Measurements from ENCODE around the gene FGGY.

FGGY gene

DNA sequence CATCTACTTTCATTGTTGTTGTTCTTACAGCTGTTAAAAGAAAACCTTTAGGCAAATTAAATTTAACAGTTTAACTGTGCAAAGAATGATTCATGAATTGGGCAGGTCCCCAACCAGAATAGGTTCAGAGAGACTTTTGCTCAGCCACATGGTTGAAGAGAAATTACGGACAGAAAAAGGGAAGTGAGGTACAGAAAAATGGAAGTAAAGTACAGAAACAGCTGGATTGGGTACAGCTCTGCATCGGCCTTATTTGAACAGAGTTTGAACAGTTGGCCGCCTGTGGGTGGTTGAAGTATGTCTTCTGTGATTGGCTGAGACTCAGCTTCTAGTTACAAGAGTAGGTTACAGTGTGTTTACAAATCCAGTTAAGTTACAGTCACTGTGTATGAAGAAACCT is 210.1 kb downstream of the FGGY start:
- TF ChIP-seq, protein P1, sequence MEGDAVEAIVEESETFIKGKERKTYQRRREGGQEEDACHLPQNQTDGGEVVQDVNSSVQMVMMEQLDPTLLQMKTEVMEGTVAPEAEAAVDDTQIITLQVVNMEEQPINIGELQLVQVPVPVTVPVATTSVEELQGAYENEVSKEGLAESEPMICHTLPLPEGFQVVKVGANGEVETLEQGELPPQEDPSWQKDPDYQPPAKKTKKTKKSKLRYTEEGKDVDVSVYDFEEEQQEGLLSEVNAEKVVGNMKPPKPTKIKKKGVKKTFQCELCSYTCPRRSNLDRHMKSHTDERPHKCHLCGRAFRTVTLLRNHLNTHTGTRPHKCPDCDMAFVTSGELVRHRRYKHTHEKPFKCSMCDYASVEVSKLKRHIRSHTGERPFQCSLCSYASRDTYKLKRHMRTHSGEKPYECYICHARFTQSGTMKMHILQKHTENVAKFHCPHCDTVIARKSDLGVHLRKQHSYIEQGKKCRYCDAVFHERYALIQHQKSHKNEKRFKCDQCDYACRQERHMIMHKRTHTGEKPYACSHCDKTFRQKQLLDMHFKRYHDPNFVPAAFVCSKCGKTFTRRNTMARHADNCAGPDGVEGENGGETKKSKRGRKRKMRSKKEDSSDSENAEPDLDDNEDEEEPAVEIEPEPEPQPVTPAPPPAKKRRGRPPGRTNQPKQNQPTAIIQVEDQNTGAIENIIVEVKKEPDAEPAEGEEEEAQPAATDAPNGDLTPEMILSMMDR (conservative IDR thresholded peaks at IDR 0.05; ENCODE audit: low read depth, low read length): no peak
- DNase-seq (ENCODE audit: low read depth): no peak
- no peak overlapping the region for H3K4me3 ChIP-seq (ENCODE audit: low read length)

DNA sequence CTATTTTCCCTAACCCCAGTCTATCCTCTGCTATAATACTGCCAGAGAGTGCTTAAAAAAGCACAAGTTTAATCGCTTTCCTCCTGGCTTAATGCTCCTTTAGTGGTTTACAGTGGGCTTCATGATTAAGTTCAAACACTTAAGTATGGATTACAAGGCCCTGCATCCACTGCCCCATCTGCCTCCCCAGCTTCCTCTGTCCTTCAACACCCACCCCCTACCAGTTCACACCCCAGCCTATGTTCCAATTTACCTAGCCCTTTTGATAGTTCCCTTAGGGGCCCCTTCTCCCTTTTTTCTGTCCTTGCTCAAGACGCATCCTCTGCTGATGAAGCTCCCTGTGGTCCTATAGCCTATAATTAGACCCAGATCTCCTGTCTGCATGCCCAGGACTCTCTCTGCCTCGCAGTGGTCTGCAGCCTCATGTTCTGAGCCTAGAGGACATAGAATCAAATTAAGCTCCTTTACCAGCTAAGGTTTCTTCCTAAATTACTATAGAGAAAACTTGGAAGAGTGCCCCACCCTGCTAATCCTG is 212.5 kb downstream of the FGGY start:
- no peak overlapping the region for H3K4me3 ChIP-seq (ENCODE audit: low read length)
- TF ChIP-seq, protein P1 (conservative IDR thresholded peaks at IDR 0.05; ENCODE audit: low read depth, low read length): no peak
- no peak for DNase-seq (ENCODE audit: low read depth)

GRCh38 chr1:59510249-59510648 is 213.4 kb downstream of the FGGY start:
- DNase-seq (ENCODE audit: low read depth): no peak
- TF ChIP-seq, protein P1 (conservative IDR thresholded peaks at IDR 0.05; ENCODE audit: low read depth, low read length): no peak
- H3K4me3 ChIP-seq (ENCODE audit: low read length): no peak overlapping the region

- DNase-seq (ENCODE audit: low read depth): no peak
- TF ChIP-seq, protein P1 (conservative IDR thresholded peaks at IDR 0.05; ENCODE audit: low read depth, low read length): no peak
- no peak overlapping the region for H3K4me3 ChIP-seq (ENCODE audit: low read length)
These were observed 214.9 kb downstream of the FGGY start for GRCh38 chr1:59511476-59512465.

GRCh38 chr1:59512702-59513101 is 215.8 kb downstream of the FGGY start:
- TF ChIP-seq, protein P1 (conservative IDR thresholded peaks at IDR 0.05; ENCODE audit: low read depth, low read length): no peak
- no peak for DNase-seq (ENCODE audit: low read depth)
- no peak overlapping the region for H3K4me3 ChIP-seq (ENCODE audit: low read length)

- no peak for DNase-seq (ENCODE audit: low read depth)
- TF ChIP-seq, protein P1 (conservative IDR thresholded peaks at IDR 0.05; ENCODE audit: low read depth, low read length): no peak
- H3K4me3 ChIP-seq (ENCODE audit: low read length): no peak overlapping the region
These were observed 217.4 kb downstream of the FGGY start for GRCh38 chr1:59514061-59514909.

Data from retinal pigment epithelial cell (primary cell).